ENCODE measurements around the gene MFAP4.
"Not testable (repeated sequence)": the region's sequence is repeated elsewhere in the genome, so short reads cannot be mapped to it uniquely, and the experiment has no call there.

The MFAP4 gene

DNA sequence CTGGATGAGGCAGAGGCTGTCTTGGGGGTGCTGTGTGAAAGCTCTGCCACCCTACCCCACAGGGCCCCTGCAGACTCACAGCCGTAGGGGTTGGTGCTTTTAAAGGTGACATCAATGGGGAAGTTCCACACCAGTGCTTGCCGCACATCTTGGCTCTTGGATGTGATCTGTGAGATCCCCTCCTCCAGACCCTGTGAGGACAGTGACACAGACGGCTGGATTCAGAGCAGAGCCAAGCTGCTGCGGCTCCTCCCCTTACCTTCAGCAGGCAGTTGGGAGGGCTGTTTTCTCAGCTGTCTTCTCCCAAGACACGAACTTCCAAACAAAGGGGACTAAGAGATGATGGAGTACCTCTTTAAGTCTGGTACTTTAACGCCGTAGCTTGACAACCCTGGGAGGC, 29.2 kb downstream of the MFAP4 start:
- DNase-seq (ENCODE audit: low spot score): no peak
- TF ChIP-seq, protein P1, sequence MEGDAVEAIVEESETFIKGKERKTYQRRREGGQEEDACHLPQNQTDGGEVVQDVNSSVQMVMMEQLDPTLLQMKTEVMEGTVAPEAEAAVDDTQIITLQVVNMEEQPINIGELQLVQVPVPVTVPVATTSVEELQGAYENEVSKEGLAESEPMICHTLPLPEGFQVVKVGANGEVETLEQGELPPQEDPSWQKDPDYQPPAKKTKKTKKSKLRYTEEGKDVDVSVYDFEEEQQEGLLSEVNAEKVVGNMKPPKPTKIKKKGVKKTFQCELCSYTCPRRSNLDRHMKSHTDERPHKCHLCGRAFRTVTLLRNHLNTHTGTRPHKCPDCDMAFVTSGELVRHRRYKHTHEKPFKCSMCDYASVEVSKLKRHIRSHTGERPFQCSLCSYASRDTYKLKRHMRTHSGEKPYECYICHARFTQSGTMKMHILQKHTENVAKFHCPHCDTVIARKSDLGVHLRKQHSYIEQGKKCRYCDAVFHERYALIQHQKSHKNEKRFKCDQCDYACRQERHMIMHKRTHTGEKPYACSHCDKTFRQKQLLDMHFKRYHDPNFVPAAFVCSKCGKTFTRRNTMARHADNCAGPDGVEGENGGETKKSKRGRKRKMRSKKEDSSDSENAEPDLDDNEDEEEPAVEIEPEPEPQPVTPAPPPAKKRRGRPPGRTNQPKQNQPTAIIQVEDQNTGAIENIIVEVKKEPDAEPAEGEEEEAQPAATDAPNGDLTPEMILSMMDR (IDR thresholded peaks at IDR 0.05; ENCODE audit: borderline replicate concordance, control extremely low read depth, extremely low read depth, insufficient read depth, missing control alignments): no peak
- in situ Hi-C loops (cut with MboI; ENCODE audit: low sequenced_read_pairs, unreplicated experiment): no loop called here

GRCh38 chr17:19357351-19357750, 29.6 kb downstream of the MFAP4 start:
- DNase-seq (ENCODE audit: low spot score): no peak
- TF ChIP-seq, protein P1 (IDR thresholded peaks at IDR 0.05; ENCODE audit: borderline replicate concordance, control extremely low read depth, extremely low read depth, insufficient read depth, missing control alignments): no peak
- in situ Hi-C loops (cut with MboI; ENCODE audit: low sequenced_read_pairs, unreplicated experiment): no loop called here

DNA sequence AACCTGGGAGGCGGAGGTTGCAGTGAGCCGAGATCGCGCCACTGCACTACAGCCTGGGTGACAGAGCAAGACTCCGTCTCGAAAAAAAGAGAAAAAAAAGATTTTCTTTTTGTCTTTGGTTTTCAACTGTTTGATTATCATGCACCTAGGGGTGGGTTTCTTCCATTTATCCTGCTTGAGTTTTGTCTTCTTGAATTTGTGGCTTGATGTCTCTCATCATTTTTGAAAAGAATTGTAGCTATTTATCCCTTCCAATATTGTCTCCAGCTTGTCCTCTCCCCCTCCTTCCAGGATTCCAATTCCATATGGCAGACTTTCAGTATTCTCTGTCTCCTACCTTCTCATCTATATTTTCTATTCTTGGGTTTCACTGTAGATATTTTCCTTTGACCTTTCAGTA, 32.2 kb downstream of the MFAP4 start:
- in situ Hi-C loops (cut with MboI; ENCODE audit: low sequenced_read_pairs, unreplicated experiment): no loop called here
- TF ChIP-seq, protein P1 (IDR thresholded peaks at IDR 0.05; ENCODE audit: borderline replicate concordance, control extremely low read depth, extremely low read depth, insufficient read depth, missing control alignments): no peak
- no peak for DNase-seq (ENCODE audit: low spot score)

- DNase-seq (ENCODE audit: low spot score); in situ Hi-C loops (cut with MboI; ENCODE audit: low sequenced_read_pairs, unreplicated experiment): not testable (repeated sequence)
These were observed 33.6 kb downstream of the MFAP4 start for GRCh38 chr17:19353401-19353800.

- TF ChIP-seq, protein P1 (IDR thresholded peaks at IDR 0.05; ENCODE audit: borderline replicate concordance, control extremely low read depth, extremely low read depth, insufficient read depth, missing control alignments): no peak
- DNase-seq (ENCODE audit: low spot score): no peak
- in situ Hi-C loops (cut with MboI; ENCODE audit: low sequenced_read_pairs, unreplicated experiment): no loop called here
These were observed 38.2 kb downstream of the MFAP4 start for GRCh38 chr17:19348806-19349205.

GRCh38 chr17:19348081-19348650, 38.8 kb downstream of the MFAP4 start:
- in situ Hi-C loops (cut with MboI; ENCODE audit: low sequenced_read_pairs, unreplicated experiment): no loop called here
- no peak for DNase-seq (ENCODE audit: low spot score)
- TF ChIP-seq, protein P1 (IDR thresholded peaks at IDR 0.05; ENCODE audit: borderline replicate concordance, control extremely low read depth, extremely low read depth, insufficient read depth, missing control alignments): no peak

GRCh38 chr17:19347323-19348080, 39.5 kb downstream of the MFAP4 start:
- TF ChIP-seq, protein P1 (IDR thresholded peaks at IDR 0.05; ENCODE audit: borderline replicate concordance, control extremely low read depth, extremely low read depth, insufficient read depth, missing control alignments): no peak
- in situ Hi-C loops (cut with MboI; ENCODE audit: low sequenced_read_pairs, unreplicated experiment): no loop called here
- no peak for DNase-seq (ENCODE audit: low spot score)
